GM18858 (cell line): Measurements from ENCODE around the gene ROCK2.

Experiments
- ATAC-seq: cut with Tn5 transposase; IDR thresholded peaks from one replicate; pipeline ENCODE4 v1.9.1; 2021; ENCODE audit not compliant: unreplicated experiment

Gene ROCK2

GRCh38 chr2:11157296-11157695 is 187.1 kb downstream of the ROCK2 start:
- no peak for ATAC-seq

- no peak for ATAC-seq
Observed at GRCh38 chr2:11156396-11157075, 187.9 kb downstream of the ROCK2 start.

- ATAC-seq = peak; percentile 83
Observed at GRCh38 chr2:11155381-11156035, 188.9 kb downstream of the ROCK2 start, which contains the start of gene SLC66A3. TSS of gene SLC66A3 (plus strand) at chr2:11155467. CDS start at chr2:11155547, 80 bp downstream.

- peak; percentile 33 for ATAC-seq
Observed at GRCh38 chr2:11154923-11155380, 189.5 kb downstream of the ROCK2 start.

GRCh38 chr2:11154016-11154922 is 190.2 kb downstream of the ROCK2 start:
- peak; percentile 7 for ATAC-seq

GRCh38 chr2:11152591-11152990 is 191.8 kb downstream of the ROCK2 start:
- ATAC-seq = no peak

GRCh38 chr2:11147263-11147662 is 197.2 kb downstream of the ROCK2 start:
- no peak for ATAC-seq

- no peak for ATAC-seq
Observed at GRCh38 chr2:11146076-11146475, 198.4 kb downstream of the ROCK2 start.

- ATAC-seq = no peak
Observed at GRCh38 chr2:11145350-11145749, 199.1 kb downstream of the ROCK2 start.

- ATAC-seq = no peak
Observed at GRCh38 chr2:11144738-11145079, 199.7 kb downstream of the ROCK2 start.

GRCh38 chr2:11144077-11144737 is 200.2 kb downstream of the ROCK2 start:
- no peak for ATAC-seq

- ATAC-seq = no peak
Observed at GRCh38 chr2:11142987-11143386, 201.4 kb downstream of the ROCK2 start.

GRCh38 chr2:11142330-11142729 is 202.1 kb downstream of the ROCK2 start:
- ATAC-seq = no peak

GRCh38 chr2:11141319-11141718 is 203.1 kb downstream of the ROCK2 start:
- no peak for ATAC-seq

GRCh38 chr2:11140492-11140891 is 203.9 kb downstream of the ROCK2 start:
- ATAC-seq = no peak

GRCh38 chr2:11134349-11134748 is 210.1 kb downstream of the ROCK2 start:
- no peak for ATAC-seq

- ATAC-seq = no peak
Observed at GRCh38 chr2:11133936-11134320, 210.5 kb downstream of the ROCK2 start.

- no peak for ATAC-seq
Observed at GRCh38 chr2:11133238-11133935, 211.0 kb downstream of the ROCK2 start.

- ATAC-seq = no peak
Observed at GRCh38 chr2:11132036-11132671, 212.3 kb downstream of the ROCK2 start.
